Measurements from ENCODE around the gene DBF4.
"Not testable (repeated sequence)": the region's sequence is repeated elsewhere in the genome, so short reads cannot be mapped to it uniquely, and the experiment has no call there.

The DBF4 gene

DNA sequence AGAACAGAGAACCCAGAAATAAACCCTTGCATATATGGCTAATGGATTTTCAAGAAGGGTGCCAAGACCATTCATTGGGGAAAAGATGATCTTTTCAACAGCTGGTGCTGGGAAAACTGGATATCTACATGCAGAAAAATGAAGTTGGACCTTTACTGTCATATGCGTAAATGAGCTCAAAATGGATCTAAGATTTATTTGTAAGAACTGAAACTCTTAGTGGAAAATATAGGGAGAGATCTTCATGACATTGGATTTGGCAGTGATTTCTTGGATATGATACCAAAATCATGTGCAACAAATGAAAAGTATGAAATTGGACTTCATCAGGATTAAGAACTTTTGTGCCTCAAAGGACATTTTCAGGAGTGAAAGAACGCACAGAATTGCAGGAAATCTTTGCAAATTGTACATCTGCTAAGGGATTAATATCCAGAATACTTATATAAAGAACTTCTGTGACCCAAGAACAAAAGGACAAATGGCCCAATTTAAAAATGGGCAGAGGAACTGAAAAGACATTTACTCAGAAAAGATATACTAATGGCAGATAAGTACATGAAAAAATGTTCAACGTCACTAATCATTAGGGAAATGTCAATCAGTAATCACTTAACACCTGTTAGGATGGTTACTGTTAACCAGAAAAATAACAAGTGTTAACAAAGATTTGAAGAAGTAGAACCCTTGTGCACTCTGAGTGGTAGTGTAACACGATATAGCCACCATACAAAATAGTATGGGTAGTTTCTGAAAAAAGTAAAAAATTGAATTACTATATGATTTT, 6.1 kb downstream of the DBF4 start:
- DNase-seq (ENCODE audit: low spot score) = no peak

DNA sequence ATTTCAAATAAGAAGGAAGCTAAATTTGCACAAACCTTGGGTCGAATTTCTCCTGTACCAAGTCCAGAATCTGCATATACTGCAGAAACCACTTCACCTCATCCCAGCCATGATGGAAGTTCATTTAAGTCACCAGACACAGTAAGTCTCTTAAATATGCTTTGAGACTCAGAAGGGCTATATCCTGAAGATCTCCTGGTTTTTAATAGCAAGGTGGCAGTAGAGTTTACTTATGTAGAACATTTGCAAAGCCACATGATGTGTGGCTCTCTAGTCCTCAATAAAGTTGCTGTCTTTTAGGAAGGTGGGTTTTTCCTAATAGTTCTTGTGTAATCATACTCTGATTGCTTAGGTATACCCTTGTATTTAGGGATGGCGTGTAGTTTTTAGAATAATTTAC, 8.7 kb downstream of the DBF4 start:
- no peak for DNase-seq (ENCODE audit: low spot score)

DNA sequence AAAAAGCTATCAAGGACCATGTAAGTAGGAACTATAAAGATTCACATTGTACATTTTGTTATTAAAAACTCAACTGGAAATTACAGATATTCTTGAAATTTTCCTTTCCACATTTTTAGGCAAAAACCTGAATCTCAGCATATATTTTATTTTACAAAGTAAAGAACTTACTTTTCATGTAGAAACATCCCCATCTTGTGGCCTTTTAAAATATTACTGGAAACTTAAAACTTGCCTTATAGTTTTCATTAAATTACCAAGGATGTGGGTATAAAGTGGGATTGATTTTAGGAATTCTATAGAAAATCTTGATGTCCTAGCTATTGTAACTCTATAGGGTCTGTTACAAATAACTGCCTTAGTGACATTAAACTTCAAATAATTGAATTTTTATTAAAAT, 10.6 kb downstream of the DBF4 start:
- no peak for DNase-seq (ENCODE audit: low spot score)

DNA sequence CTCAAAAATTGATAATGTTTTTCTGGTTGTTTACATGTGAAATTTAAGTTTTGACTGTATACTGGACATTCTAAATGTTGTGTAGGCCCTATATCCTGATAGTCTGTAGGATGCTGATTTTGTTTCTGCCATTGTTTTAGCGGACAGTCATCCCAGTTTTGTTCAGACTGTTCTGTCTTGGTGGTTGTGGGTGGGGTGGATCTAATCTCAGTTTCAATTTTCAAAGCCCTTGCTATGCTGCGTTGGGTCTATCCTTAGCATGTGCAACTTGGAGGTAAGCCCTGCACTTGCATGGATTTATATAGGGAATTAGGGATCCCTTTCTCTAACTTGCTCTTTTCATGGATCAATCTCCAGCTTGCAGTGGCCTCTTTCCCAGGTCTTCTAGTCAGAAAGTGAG, 19.1 kb downstream of the DBF4 start:
- no peak for DNase-seq (ENCODE audit: low spot score)

DNA sequence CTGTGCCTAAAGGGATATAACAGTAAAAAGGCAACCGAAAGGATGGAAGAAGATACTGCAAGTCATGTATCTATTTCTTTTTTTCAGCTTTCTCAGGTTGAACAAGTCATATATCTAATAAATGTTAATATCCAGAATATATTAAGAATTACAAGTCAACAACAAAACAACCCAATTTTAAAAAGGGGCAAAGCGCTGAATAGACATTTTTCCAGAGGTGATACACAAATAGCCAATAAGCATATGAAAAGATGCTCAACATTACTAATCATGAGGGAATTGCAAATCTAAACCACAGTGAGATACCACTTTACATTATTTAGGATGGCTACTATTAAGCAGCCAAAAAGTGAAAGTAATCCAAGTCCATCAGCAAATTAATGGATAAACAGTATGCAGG, 23.0 kb downstream of the DBF4 start:
- no peak for DNase-seq (ENCODE audit: low spot score)

DNA sequence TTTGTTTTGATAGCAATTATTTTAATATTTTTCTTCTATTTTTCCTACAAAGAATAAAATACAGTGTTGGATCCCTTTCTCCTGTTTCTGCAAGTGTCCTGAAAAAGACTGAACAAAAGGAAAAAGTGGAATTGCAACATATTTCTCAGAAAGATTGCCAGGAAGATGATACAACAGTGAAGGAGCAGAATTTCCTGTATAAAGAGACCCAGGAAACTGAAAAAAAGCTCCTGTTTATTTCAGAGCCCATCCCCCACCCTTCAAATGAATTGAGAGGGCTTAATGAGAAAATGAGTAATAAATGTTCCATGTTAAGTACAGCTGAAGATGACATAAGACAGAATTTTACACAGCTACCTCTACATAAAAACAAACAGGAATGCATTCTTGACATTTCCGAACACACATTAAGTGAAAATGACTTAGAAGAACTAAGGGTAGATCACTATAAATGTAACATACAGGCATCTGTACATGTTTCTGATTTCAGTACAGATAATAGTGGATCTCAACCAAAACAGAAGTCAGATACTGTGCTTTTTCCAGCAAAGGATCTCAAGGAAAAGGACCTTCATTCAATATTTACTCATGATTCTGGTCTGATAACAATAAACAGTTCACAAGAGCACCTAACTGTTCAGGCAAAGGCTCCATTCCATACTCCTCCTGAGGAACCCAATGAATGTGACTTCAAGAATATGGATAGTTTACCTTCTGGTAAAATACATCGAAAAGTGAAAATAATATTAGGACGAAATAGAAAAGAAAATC, 31.0 kb downstream of the DBF4 start:
- DNase-seq (ENCODE audit: low spot score) = not testable (repeated sequence)

DNA sequence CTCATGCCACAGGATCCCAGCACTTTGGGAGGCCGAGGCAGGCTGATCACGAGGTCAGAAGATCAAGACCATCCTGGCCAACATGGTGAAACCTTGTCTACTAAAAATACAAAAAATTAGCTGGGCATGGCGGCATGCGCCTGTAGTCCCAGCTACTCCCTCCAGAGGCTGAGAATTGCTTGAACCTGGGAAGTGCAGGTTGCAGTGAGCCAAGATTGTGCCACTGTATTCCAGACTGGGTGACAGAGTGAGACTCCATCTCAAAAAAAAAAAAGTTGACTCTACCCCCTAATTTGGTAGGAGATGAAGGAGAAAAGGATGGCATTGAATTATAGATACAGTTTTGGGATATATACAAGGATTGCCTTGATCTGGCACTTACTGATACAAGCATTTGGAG, 32.5 kb downstream of the DBF4 start:
- DNase-seq (ENCODE audit: low spot score) = not testable (repeated sequence)

DNA sequence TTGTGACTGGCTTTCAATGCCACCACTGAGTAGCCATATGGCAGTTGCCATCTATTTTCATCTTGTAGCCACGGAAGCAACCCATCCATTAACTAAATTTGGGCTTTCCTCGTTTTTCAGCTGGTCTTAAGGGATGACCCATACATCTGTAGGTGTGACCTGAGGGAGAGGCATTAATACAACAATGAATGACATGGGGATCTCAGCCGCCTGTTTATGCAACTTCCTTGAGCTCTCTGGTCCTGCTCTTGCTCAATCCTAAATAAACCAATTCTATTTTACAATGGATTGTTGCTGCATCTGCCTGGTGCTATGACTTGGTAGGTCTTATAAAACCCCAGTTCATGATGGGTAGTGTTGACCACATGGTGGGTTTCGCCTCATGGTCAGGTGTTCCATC, 35.8 kb downstream of the DBF4 start:
- no peak for DNase-seq (ENCODE audit: low spot score)

DNA sequence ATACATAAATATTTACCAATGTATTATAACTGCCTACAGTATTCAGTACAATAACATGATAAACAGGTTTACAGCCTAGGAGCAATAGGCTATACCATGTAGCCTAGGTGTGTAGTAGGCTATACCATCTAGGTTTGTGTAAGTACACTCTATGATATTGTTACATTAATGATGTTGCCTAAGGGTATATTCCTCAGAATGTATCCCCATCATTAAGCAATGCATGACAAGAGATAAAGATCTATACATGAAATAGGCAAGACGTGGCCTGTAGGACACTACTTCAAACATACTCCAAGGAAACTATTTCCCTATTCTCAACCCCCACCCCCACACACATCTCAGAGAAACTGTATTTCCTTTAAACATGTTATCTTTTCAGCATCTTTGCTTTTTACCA, 42.4 kb downstream of the DBF4 start:
- no peak for DNase-seq (ENCODE audit: low spot score)

DNA sequence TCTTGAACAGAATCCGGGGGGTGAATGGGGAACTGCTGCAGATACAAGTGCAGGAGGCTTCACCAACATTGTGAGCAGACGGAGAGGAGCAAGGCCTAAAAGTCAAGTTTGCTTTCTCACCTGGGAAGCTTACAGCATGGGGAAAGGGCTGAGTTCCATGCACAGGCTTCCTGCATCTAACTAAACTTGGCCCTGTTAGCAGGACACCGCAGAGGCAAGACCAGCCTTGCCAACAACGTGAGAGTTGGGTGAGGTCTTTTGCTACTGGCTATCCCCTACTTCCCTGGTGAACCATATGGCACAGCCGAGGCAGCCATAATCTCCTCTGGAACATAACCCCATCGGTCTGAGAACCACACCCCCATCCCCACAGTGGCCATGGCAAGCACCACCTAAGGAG, 43.6 kb downstream of the DBF4 start:
- no peak for DNase-seq (ENCODE audit: low spot score)

DNA sequence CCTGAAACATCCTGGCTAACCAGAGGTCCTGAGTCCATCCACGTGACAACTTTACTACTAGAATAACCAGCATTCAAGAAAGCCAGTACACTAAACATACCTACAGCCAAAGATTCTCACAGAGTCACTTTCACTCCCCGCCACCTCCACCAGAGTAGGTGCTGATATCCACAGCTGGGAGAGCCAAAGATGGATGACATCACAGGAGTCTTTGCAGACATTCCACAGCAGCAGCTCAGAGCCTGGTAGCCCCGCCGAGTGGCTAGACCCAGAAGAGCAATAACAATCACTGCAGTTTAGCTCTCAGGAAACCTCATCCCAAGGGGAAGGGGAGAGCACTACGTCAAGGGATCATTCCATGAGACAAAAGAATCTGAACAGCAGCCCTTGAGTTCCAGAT, 44.3 kb downstream of the DBF4 start:
- no peak for DNase-seq (ENCODE audit: low spot score)

DNA sequence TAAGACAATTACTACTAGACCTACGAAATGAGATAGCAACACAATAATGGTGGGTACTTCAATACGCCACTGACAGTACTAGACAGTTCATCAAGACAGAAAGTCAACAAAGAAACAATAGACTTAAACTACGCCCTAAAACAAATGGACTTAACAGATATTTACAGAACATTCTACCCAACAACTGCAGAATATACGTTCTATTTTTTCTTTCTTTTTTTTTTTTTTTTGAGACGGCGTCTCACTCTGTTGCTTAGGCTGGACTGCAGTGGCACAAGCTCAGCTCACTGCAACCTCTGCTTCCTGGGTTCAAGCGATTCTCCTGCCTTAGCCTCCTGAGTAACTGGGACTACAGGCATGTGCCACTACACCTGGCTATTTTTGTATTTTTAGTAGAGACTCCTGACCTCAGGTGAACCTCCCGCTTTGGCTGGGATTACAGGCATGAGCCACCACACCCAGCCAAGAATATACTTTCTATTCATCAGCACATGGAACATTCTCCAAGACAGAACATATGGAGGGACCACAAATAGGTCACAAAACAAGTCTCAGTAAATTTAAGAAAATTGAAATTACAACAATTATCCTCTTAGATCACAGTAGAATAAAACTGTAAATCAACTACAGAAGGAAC, 46.6 kb downstream of the DBF4 start:
- DNase-seq (ENCODE audit: low spot score) = not testable (repeated sequence)

DNA sequence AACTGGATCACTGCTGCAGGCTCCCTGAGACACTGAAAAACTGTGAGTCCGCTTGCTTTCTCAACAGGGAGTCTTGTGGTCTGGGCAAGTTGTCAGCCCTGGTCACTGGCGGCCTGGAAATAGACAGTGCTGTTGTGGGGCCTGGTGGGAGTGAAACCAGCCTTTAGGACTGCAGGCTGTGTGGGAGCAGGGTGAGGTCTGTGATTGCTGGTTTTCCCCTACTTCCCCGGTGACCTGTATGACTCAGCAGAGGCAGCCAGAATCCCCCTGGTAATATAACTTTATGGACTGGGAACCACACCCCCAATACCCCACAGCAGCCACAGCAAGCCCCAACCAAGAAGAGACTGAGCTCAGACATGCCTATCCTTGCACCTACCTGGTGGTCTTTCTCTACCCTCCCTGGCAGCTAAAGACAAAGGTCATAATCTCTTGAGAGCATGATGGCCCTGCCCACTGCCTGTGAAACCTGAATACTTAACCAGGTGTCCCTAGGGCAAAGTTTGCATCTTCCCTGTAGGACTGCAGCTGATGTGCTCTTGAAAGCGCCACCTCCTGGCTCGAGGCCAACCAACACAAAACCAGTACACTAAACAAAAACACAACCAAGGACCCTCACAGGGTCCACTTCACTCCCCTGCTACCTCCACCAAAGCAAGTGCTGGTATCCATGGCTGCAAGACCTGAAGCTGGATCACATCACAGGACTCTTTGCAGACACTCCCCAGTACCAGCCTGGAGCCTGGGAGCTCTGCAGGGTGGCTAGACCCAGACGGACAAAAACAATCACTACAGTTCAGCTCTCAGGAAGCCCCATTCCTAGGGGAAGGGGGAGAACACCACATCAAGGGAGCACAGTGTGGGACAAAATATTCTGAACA, 50.5 kb downstream of the DBF4 start:
- DNase-seq (ENCODE audit: low spot score) = no peak

DNA sequence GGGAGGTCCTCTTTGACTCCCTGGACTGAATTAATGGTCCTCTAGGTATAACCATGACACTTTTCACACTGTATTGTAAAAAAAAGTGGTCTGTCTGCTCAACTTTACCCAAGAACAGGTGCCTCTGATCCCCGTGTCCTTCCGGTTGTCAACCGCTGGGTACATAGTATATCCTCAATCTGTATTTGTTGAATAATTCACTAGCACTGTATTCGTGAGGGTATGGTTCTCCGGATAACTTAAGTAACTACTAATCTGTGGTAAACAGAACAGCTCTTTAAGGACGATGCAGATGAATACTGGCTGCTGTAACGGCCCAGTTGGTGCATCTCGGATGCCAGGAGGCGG, 57.3 kb downstream of the DBF4 start:
- no peak for DNase-seq (ENCODE audit: low spot score)

DNA sequence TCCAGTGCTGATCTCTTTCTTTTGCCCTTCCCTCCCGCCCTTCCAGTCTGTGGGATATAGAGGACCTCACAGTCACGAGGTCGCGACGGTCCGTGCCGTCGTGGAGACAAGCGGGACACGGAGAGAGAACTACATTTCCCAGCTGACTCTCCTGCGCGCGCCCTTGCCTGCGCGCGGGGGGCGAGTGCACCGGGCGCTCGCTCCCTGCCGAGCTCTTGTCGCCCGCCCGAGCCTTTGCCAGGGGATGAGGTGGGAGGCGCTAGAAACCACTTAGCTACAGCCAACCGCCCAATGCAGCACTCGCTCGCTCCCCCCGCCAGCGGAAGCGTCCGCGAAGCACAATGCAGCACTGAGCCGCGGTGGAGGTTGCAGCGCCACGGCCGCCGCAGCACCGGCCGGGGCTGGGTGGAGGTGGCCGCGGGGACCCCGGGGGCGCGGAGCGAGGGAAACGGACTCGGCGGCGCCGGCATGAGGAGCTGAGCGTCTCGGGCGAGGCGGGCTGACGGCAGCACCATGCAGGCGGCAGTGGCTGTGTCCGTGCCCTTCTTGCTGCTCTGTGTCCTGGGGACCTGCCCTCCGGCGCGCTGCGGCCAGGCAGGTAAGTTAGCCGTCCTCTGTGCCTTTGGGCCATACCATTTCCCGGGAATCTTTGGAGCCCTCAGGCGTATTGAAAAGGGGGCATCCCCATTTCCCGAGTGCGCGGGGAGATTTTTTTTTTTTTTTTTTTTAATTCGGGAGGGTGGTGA, 57.8 kb downstream of the DBF4 start, which contains the start of gene ADAM22:
TSS of gene ADAM22 (plus strand) at position 299 of the 746 bp plus-strand sequence. CDS start at position 514, 215 bp downstream.
- DNase-seq (ENCODE audit: low spot score) = peak; percentile 96

DNA sequence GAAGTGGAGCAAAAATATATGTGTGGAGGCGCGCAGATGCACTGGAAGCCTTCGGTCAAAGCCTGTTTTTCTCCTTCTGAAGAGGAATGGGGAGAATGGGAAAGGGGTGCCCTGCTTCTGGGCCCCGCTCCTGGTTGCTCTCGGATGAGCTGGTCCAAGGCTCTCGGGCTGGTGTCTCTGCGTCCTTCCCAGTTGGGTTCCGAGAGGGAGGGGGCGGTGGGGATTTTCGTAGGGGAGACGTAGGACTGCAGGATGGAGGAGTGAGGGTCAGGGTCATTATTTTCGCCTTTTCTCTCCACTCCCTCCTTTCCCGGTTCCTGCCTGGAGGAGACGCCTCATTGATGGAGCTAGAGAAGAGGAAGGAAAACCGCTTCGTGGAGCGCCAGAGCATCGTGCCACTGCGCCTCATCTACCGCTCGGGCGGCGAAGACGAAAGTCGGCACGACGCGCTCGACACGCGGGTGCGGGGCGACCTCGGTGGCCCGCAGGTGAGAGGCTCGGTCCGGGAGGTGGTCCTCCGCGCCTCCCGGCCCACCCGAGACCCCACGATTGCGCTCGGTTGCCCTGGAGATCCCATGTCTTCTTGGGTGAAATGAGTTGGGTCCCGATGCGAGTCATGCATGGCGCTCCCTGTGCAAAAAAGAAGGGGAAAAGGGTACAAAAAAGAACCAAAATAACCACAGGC, 58.5 kb downstream of the DBF4 start:
- peak; percentile 66 for DNase-seq (ENCODE audit: low spot score)

DNA sequence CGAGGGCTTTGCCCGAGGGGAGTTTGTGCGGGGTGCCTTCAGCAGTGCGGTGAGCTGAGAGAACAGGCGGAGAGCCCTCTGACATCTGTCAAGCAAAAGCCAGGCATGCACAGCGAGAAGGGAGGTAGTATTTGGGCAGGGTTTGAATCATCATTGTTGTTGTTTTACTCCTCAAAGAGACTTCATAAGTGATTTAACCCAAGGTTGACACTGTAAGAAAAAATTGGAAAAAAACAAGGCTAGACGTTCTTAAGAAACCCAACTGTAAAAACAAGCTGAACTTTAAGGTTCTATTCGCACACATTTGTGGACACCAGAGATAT, 59.1 kb downstream of the DBF4 start:
- no peak for DNase-seq (ENCODE audit: low spot score)

DNA sequence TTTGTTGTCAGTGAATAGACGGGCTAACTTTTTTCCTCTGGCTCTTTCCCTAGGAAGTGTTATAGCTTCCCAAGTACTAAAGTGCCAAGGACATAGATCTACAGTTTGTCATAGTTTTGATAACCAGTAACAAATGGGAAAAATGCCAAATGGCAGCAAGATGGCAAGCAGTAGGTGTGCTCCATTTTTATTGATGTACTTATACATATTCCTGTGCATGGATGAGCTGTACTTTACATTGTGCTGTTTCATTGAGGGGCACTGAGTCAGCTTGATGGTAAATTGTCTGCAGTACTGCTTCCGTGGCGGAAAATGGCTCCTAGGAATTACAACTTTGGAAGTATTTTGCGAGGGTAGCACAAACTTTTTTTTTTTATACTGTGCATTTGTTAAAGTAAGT, 64.8 kb downstream of the DBF4 start:
- DNase-seq (ENCODE audit: low spot score) = no peak

DNA sequence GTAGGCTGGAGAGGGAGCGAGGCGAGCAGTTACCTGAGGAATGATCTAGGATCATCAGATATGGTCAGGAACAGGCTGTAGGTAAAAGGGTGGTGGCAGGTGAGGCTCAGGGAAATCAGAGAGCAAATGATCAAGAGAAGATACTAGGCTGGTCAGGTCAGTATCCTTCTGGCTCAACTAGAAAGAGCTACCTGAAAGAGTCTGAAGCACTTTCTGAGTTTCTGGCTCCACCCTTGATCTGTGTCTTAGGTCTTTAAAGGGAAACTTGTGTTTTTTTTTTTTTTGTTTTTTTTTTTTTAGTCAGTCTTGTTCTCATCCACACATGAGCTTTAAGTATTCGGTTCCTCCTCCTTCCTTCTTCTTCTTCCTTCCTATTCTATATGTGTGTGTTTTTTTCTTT, 68.3 kb downstream of the DBF4 start:
- no peak for DNase-seq (ENCODE audit: low spot score)

DNA sequence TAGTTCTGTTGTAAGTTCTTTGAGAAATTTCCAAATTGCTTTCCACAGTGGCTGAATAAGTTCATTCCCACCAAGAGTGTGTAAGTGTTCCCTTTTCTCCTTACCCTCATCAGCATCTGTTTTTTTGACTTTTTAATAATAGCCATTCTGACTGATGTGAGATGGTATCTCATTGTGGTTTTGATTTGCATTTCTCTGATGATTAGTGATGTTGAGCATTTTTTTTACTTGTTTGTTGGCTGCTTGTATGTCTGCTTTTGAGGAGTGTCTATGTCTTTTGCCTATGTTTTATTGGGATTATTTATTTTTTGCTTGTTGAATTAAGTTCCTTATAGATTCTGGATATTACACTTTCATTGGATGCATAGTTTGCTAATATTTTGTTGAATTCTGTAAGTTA, 69.6 kb downstream of the DBF4 start:
- DNase-seq (ENCODE audit: low spot score) = not testable (repeated sequence)

DNA sequence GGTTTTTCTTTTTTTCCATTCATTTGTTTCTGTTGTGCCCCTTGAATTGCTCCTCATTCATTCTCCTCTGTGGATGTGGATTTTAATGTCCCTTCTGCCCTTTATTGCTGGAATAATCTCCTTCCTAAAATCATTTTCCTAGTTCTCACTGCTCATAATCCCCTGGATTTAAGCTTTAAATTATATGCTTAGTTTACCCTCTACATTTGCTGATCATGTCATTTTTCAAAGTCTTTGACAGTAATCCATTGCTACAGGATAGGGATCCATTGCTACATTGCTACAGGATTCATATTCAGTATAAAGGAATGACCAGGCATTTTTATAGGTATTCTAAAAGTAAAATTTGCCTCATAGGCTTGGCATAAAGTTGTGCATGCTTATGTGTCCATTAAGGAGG, 72.1 kb downstream of the DBF4 start:
- no peak for DNase-seq (ENCODE audit: low spot score)

Measured in D341Med (cell line).